GM23248 (cell line): Measurements from ENCODE around the gene CD70.
"Not testable (repeated sequence)": the region's sequence is repeated elsewhere in the genome, so short reads cannot be mapped to it uniquely, and the experiment has no call there.

Experiments
- EZH2 ChIP-seq: fragments of 200-600 bp; sonication (generic); IDR thresholded peaks from 2 replicates; pipeline ENCODE4 v1.6.1; 2018; ENCODE audit warnings: antibody characterized with exemption, mild to moderate bottlenecking; ENCODE audit not compliant: insufficient read depth, poor library complexity, severe bottlenecking
- EZH2phosphoT487 ChIP-seq: fragments of 200-600 bp; sonication (generic); IDR thresholded peaks from 2 replicates; pipeline ENCODE4 v1.6.1; 2018; ENCODE audit warnings: antibody characterized with exemption, moderate library complexity, mild to moderate bottlenecking, low read depth; ENCODE audit not compliant: insufficient read depth

DNA sequence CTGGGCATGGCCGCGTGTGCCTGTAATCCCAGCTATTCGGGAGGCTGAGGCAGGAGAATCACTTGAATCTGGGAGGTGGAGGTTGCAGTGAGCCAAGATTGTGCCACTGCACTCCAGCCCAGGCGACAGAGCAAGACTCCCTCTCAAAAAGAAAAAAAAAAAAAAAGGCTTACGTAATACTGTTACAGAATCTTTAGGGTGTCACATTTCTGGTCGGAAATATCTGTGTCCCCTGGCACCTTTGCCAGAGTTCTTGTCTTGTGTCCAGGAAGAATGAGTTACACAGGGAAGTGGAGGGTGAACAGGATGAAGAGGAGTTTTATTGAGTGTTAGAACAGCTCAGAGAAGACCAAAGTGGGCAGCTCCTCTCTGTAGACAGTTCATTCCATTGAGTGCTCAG, 40.3 kb downstream of the CD70 start:
- not testable (repeated sequence) for TF ChIP-seq EZH2phosphoT487, EZH2
